T-helper 2 cell treated with Interferon-gamma antibody and Interleukin-4, amounts not matched to agents 5 μg/mL and 100 μg/mL, for 36 hours (primary cell): Measurements from ENCODE around the gene GPER1.

Source experiments
- DNase-seq: peaks from one replicate; pipeline ENCODE4 v3.0.0; 2021; ENCODE audit warnings: low spot score
- H3K27ac Mint-ChIP-seq: one replicate; pipeline ENCODE4 v1.8.0; 2021; ENCODE audit warnings: mild to moderate bottlenecking, mixed read lengths
- H3K27me3 Mint-ChIP-seq: one replicate; pipeline ENCODE4 v1.8.0; 2021; ENCODE audit warnings: low read depth, mixed read lengths
- H3K36me3 Mint-ChIP-seq: one replicate; pipeline ENCODE4 v1.8.0; 2021; ENCODE audit warnings: low read depth, mixed read lengths
- H3K4me1 Mint-ChIP-seq: one replicate; pipeline ENCODE4 v1.8.0; 2021; ENCODE audit warnings: low read depth, mixed read lengths
- H3K4me3 Mint-ChIP-seq: one replicate; pipeline ENCODE4 v1.8.0; 2022; ENCODE audit warnings: mild to moderate bottlenecking, moderate library complexity, mixed read lengths
- H3K9me3 Mint-ChIP-seq: one replicate; pipeline ENCODE4 v1.8.0; 2021; ENCODE audit warnings: mixed read lengths

The GPER1 gene

DNA sequence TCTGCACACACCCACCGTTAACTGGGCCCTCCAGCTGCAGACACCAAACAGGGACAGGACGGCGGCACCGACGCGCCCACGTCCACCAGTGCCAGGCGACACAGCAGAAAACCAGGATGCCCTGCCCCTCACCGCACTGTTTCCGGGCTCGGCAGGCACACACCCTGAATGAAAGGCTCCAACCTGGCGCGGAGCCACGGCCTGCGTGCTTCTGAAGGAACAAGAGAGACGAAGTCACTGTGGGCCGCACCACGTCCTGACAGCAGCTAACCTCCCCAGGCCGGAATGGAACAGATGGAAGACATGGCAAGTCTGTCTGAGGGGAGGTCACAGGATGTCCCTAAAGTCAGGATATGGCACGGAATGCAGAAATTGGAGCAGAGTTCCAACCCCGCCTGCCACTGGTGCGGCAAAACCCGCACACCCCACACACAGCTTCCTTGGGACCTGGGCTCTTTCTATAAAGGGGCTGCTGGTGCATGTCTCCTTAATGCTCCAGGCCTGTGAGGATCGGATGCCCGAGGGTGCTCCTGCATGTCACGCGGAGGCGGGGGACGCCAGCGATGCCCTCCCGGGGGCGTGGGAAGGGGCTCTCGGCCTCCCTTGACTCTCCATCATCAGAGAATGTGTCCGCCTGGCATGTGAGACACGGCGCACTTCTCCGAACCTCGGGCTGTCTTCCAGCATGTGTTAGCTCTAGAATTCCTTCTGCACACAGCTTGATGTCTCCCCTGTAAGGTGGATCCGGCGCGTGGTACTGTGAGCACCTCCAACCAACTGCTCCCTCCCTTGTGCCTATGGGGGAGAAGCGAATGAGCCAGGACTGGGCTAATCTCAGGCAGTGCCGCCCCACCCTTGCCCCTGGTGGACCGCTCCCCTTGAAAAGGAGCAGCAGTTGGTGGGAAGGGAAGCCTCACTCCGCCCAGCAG, 3.9 kb upstream of the GPER1 start:
- H3K36me3 Mint-ChIP-seq: no peaks in the 10 kb centered on the region
- no peak for DNase-seq
- no peak overlapping the region for H3K4me3 Mint-ChIP-seq
- no peak overlapping the region for H3K27ac Mint-ChIP-seq
- H3K27me3 Mint-ChIP-seq: no peaks in the 10 kb centered on the region
- H3K4me1 Mint-ChIP-seq: peaks cover 8% of the 10 kb centered on the region
- H3K9me3 Mint-ChIP-seq: no peaks in the 10 kb centered on the region

DNA sequence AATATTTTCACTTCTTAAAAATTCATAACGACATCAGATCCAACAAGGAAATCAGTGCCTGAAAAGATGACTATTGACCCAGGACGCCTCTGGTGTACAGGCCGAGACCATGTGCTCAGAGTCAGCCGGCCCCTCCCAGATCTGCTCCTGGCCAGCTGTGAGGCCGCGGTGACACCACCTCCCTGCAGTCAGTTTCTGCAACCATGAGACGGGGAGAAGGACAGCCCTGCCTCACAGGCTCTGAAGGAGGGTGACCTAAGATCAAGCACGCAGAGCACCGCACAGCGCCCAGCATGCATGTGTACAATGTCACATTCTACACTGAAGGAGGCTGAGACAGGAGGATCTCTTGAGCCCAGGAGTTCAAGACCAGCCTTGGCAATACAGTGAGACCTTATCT, 2.6 kb upstream of the GPER1 start:
- no peak for DNase-seq
- peaks cover 8% of the 10 kb centered on the region for H3K4me1 Mint-ChIP-seq
- H3K27ac Mint-ChIP-seq: no peak overlapping the region
- H3K27me3 Mint-ChIP-seq: no peaks in the 10 kb centered on the region
- H3K36me3 Mint-ChIP-seq: no peaks in the 10 kb centered on the region
- no peak overlapping the region for H3K4me3 Mint-ChIP-seq
- no peaks in the 10 kb centered on the region for H3K9me3 Mint-ChIP-seq

DNA sequence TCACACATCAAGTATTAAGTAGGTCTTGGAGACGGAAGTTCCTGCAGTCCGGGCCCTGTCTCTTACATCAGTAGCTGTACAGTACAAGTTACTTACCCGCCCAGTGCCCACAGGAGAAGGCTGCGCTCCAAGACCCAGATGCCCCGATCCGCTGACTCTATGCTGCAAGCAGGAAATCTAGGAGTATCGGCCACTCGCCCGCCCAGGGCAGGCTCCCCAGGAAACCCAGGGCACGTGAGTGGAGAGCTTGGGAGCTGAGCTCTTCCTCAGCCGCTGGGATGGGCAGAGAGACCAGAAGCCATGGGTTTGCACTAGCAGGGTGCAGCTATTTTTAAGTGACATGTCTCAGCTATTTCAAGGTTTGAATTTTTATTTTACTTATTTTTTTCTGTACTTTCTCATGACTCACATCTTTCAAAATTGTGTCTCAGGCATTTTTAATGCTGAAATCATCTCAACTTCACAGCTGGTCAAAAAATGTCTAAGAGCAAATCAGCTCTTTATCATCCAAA, 1.9 kb upstream of the GPER1 start:
- no peak overlapping the region for H3K4me3 Mint-ChIP-seq
- peaks cover 8% of the 10 kb centered on the region for H3K4me1 Mint-ChIP-seq
- H3K27me3 Mint-ChIP-seq: no peaks in the 10 kb centered on the region
- H3K27ac Mint-ChIP-seq: no peak overlapping the region
- no peaks in the 10 kb centered on the region for H3K36me3 Mint-ChIP-seq
- no peaks in the 10 kb centered on the region for H3K9me3 Mint-ChIP-seq
- no peak for DNase-seq

DNA sequence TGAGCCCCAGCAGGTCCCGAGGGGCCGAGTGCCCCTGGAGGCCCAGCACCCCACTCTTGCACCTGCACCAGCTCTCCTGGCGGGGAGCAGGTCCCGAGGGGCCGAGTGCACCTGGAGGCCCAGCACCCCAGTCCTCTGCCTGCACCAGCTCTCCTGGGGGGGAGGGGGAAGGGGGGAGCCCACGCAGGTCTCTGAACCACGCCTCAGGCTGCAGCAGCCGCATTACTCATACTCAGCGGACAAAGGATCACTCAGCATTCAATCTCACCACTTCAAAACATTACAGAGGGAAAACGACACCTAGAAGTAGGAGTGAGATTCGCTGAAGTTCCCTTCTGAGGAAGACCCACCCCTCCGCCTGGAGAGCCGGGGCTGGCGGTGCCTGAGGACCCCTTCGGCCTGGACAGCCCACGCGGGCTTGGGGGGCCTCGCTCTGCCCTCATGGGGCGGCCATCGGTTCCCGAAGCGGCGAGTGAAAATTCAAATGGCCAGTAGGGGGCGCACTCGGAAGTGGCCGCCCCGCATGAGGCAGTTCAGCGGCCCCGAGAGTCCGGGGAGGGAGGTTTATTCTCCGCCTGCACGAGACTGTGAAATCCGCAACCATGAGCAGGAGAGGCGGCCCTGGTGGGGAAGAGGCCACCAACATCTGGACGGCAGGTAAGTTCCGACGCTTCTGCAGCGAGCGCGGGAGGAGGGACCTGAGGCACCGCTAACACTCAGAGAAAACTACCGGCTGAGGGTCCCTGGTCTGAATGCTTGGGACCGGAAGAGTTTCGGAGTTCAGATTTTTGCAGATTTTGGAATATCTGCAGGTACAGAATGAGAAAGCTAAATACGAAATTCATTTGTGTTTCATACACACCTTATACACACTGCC, 1.1 kb upstream of the GPER1 start:
- Mint-ChIP-seq H3K36me3 (no peaks in the 10 kb centered on the region), H3K9me3 (no peaks in the 10 kb centered on the region), H3K27ac (no peak overlapping the region), H3K27me3 (no peaks in the 10 kb centered on the region), H3K4me3 (peak overlapping the region; percentile 81), H3K4me1 (peaks cover 8% of the 10 kb centered on the region)
- peak; percentile 71 for DNase-seq

DNA sequence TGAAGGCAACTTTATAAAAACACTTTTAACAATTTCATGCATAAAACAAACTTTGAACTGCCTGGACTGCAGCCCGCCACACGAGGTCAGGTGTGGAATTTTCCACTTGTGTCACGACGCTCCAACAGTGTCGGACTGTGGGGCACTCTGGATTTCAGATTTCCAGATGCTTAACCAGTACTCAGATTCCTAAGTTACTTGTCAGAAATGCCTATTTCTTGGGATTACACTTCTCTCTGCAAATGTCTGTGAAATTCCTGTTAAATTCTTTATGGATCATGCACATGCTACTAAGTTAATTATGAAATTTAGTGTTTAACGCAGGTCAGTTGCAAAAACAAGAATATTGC, 473 bp upstream of the GPER1 start:
- Mint-ChIP-seq H3K27ac (no peak overlapping the region), H3K4me1 (peaks cover 8% of the 10 kb centered on the region), H3K9me3 (no peaks in the 10 kb centered on the region), H3K27me3 (no peaks in the 10 kb centered on the region), H3K4me3 (peak overlapping the region; percentile 81), H3K36me3 (no peaks in the 10 kb centered on the region)
- DNase-seq: no peak

DNA sequence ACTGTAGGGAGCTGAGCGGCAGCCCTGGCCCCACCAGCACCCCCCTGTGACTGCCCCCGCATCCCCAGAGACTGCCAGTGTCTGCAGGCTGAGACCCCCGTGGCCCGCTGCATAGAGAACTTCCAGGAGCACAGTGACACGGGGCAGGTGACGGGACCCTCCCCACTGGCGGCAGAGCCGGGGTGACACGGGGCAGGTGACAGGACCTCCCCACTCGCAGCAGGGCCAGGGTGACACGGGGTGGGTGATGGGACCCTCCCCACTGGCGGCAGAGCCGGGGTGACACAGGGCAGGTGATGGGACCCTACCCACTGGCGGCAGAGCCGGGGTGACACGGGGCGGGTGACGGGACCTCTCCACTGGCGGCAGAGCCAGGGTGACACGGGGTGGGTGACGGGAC, 2.3 kb downstream of the GPER1 start:
- Mint-ChIP-seq H3K4me1 (peaks cover 8% of the 10 kb centered on the region), H3K4me3 (no peak overlapping the region), H3K27ac (no peak overlapping the region), H3K27me3 (no peaks in the 10 kb centered on the region), H3K36me3 (no peaks in the 10 kb centered on the region), H3K9me3 (no peaks in the 10 kb centered on the region)
- DNase-seq: no peak

DNA sequence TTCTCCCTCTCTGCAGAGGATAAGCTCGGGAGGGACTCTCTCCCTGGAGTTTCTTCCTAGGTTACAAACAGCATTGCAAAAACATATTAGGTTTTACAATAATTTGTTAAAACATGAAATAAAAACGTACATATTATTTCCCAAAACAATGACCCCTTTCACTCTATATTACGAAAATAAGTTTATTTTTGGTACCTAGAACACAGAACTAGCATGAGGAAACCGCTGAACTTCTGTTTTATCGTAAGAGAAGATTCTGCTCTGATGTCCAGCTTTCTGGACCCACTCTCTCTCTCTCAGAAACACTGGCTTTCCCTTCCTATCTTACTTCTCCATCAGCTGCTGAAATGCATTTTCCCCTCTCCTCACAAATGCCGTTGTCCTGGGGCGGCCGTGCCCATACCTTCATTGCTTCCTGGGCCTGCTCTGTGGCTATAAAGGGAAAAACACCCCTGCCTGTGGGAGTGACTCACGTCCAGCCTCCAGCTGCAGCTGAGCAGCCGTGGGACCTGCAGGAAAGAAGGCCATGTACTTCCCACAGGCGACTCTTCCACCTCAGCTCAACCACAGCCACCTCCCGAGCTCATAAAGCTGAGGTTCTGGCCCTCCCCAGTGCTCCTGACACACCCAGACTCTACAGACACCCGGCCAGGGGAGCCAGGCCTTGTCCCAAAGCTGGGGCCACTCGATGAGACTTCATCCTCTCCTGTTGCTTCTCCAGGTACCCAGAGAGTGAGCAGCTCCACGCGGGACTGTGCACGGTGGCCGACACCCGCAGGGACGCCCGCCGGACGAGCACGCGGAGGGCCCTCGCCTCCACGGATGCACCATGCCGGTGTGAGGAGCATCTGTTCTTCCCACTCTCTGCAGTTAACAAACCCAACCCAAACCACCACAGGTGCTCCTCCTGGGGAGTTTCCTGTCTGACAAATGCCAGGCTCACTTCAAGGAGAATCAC, 3.1 kb downstream of the GPER1 start:
- H3K36me3 Mint-ChIP-seq: no peaks in the 10 kb centered on the region
- no peak overlapping the region for H3K4me3 Mint-ChIP-seq
- H3K27ac Mint-ChIP-seq: no peak overlapping the region
- H3K27me3 Mint-ChIP-seq: no peaks in the 10 kb centered on the region
- H3K4me1 Mint-ChIP-seq: peaks cover 8% of the 10 kb centered on the region
- no peak for DNase-seq
- H3K9me3 Mint-ChIP-seq: no peaks in the 10 kb centered on the region

DNA sequence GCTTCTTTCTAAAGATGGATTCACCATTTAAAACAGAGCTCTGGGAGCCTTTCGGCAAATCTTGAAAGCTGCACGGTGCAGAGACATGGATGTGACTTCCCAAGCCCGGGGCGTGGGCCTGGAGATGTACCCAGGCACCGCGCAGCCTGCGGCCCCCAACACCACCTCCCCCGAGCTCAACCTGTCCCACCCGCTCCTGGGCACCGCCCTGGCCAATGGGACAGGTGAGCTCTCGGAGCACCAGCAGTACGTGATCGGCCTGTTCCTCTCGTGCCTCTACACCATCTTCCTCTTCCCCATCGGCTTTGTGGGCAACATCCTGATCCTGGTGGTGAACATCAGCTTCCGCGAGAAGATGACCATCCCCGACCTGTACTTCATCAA, 3.7 kb downstream of the GPER1 start:
- H3K27ac Mint-ChIP-seq: no peak overlapping the region
- no peak for DNase-seq

DNA sequence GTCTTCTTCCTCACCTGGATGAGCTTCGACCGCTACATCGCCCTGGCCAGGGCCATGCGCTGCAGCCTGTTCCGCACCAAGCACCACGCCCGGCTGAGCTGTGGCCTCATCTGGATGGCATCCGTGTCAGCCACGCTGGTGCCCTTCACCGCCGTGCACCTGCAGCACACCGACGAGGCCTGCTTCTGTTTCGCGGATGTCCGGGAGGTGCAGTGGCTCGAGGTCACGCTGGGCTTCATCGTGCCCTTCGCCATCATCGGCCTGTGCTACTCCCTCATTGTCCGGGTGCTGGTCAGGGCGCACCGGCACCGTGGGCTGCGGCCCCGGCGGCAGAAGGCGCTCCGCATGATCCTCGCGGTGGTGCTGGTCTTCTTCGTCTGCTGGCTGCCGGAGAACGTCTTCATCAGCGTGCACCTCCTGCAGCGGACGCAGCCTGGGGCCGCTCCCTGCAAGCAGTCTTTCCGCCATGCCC, 4.3 kb downstream of the GPER1 start:
- H3K4me3 Mint-ChIP-seq: no peak overlapping the region
- no peak overlapping the region for H3K27ac Mint-ChIP-seq

More for the DNA sequence above, 3.7 kb downstream of the GPER1 start:
- H3K4me1 Mint-ChIP-seq: peaks cover 7% of the 10 kb centered on the region
- H3K36me3 Mint-ChIP-seq: no peaks in the 10 kb centered on the region
- no peak overlapping the region for H3K4me3 Mint-ChIP-seq
- no peaks in the 10 kb centered on the region for H3K27me3 Mint-ChIP-seq
- no peaks in the 10 kb centered on the region for H3K9me3 Mint-ChIP-seq

DNA sequence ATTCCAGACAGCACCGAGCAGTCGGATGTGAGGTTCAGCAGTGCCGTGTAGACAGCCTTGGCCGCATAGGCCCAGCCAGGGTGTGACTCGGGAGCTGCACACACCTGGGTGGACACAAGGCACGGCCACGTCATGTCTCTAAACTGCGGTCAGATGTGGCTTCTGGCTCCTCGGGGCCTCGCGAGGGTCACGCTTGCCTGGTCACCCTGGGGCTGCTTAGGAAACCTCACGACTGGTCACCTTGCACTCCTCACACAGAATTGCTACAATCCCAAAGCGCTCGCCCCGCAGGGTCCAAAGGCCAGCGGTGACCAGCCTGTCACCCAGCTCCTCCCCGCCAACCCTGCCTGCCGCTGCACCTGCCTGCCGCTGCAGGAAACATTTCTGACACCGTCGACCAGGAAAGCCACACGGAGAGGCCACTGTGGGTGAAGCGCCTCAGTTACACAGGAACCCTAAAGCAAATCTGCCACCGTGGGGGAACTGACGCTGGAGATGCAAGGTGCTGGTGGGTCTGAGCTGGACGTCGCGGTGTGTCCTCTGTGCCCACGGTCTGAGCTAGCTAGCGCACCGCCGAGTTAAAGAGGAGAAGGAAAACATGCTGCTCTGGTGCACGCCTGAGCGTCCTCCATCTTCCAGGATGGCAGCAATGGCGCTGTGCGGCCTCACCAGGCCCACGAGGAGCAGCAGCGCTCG, 5.0 kb downstream of the GPER1 start:
- no peaks in the 10 kb centered on the region for H3K27me3 Mint-ChIP-seq
- no peak for DNase-seq
- H3K27ac Mint-ChIP-seq: no peak overlapping the region

More for the DNA sequence above, 4.3 kb downstream of the GPER1 start:
- H3K27me3 Mint-ChIP-seq: no peaks in the 10 kb centered on the region
- H3K4me1 Mint-ChIP-seq: peaks cover 3% of the 10 kb centered on the region
- H3K36me3 Mint-ChIP-seq: no peaks in the 10 kb centered on the region
- no peaks in the 10 kb centered on the region for H3K9me3 Mint-ChIP-seq
- no peak for DNase-seq

DNA sequence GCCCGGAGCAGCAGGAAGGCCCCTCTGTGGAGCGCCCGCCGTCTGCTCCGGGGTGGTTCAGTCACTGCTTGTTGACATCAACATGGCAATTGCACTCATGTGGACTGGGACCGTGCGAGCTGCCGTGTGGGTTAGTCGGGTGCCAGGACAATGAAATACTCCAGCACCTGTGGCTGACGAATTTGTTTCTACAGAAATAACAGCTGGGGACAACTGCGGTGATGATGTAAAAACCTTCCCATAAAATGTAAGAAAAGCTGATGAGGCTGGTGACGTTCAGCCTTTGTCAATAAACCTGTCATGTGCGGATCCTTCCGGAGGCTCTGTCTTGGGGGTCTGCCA, 5.6 kb downstream of the GPER1 start:
- no peak for DNase-seq
- Mint-ChIP-seq H3K27me3 (no peaks in the 10 kb centered on the region), H3K9me3 (no peaks in the 10 kb centered on the region), H3K4me1 (no peaks in the 10 kb centered on the region), H3K36me3 (peaks cover 2% of the 10 kb centered on the region), H3K27ac (no peak overlapping the region), H3K4me3 (no peak overlapping the region)

More for the DNA sequence above, 5.0 kb downstream of the GPER1 start:
- Mint-ChIP-seq H3K36me3 (peaks cover 2% of the 10 kb centered on the region), H3K4me1 (no peaks in the 10 kb centered on the region), H3K4me3 (no peak overlapping the region), H3K9me3 (no peaks in the 10 kb centered on the region)

DNA sequence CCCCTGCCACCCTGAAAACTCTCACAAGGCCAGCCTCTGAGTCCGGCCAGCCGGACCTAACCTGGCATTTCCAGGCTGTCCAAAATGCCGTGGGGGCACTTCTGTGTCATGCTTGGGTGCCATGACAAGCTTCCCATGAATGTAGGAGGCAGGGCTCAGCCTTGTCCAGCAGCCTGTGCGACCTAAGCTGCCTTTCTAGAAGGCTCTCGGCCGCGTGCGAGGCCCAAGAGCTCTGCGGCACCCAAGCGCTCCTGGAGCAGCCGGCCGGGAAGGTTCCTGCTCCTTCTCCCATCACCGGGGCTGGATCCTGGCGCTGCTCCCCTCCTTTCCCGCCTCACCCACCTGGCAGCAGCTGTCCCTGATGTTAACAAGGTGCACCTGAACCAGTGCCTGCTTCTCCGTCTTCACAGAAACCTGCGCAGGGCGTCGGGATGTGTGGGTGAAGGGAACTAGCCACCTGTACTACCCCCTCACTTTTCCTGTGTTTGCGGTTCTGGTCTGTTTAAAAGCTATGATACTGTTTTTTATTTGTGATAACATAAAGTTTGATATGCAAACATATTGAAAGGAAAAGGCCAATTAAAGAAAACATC, 6.1 kb downstream of the GPER1 start:
- no peak for DNase-seq
- peaks cover 2% of the 10 kb centered on the region for H3K36me3 Mint-ChIP-seq
- no peak overlapping the region for H3K27ac Mint-ChIP-seq
- no peak overlapping the region for H3K4me3 Mint-ChIP-seq
- no peaks in the 10 kb centered on the region for H3K9me3 Mint-ChIP-seq
- H3K27me3 Mint-ChIP-seq: no peaks in the 10 kb centered on the region
- H3K4me1 Mint-ChIP-seq: no peaks in the 10 kb centered on the region
